CD4-positive, alpha-beta T cell (primary cell): Measurements from ENCODE around the gene NOD2. TPM values are rescaled to one million over a fixed set of nuclear protein-coding genes. Genes with fewer than 3 reads are reported as not detected.

ENCODE experiments used
- ATAC-seq: fragments of 200-7000 bp; cut with Tn5 transposase; one replicate; pipeline ENCODE4 v1.10.0; 2022; ENCODE audit warnings: mild to moderate bottlenecking; ENCODE audit not compliant: poor library complexity
- CTCF ChIA-PET: fragments of 350-600 bp; sonication (Branson Sonifier 250); formaldehyde crosslinking; loops from one replicate; lab custom pipeline; 2021; ENCODE audit warnings: antibody characterized with exemption, inconsistent platforms; lab: Charles Lee
- POLR2A ChIA-PET: fragments of 350-600 bp; sonication (Branson Sonifier 250); formaldehyde crosslinking; loops from one replicate; lab custom pipeline; 2021; ENCODE audit warnings: antibody characterized with exemption, inconsistent platforms; lab: Charles Lee
- DNase-seq, 14 experiments: peaks; one replicate each; pipeline ENCODE4 v3.0.0-alpha.2; 2013 to 2020; ENCODE audit warnings: mixed read lengths in 2 of 14
- H3K27ac ChIP-seq, 2 donors: one replicate each; pipeline versions ENCODE4 v1.5.1 to v1.7.0; 2013; ENCODE audit warnings: low read length in 2 of 2, low read depth in 1 of 2, mild to moderate bottlenecking in 1 of 2
- H3K27me3 ChIP-seq, 2 experiments: 1 replicate in 1 of 2; 2 replicates in 1 of 2; pipeline versions ENCODE4 v1.6.1 to v1.7.0; 2013; ENCODE audit warnings: low read length in 2 of 2, control low read depth in 1 of 2, mild to moderate bottlenecking in 1 of 2, moderate library complexity in 1 of 2; ENCODE audit not compliant: insufficient read depth in 2 of 2, control insufficient read depth in 1 of 2
- H3K36me3 ChIP-seq: one replicate; pipeline ENCODE4 v1.6.1; 2013; ENCODE audit warnings: low read length, control low read depth; ENCODE audit not compliant: insufficient read depth
- H3K4me1 ChIP-seq: one replicate; pipeline ENCODE4 v1.6.1; 2013; ENCODE audit warnings: low read length, control low read depth; ENCODE audit not compliant: insufficient read depth
- H3K4me3 ChIP-seq: one replicate; pipeline ENCODE4 v1.5.1; 2013; ENCODE audit warnings: mild to moderate bottlenecking, low read length, moderate library complexity
- H3K9me3 ChIP-seq, 2 experiments: 1 replicate in 1 of 2; 2 replicates in 1 of 2; pipeline versions ENCODE4 v1.6.1 to v1.7.0; 2013; ENCODE audit warnings: low read length in 2 of 2, mild to moderate bottlenecking in 2 of 2, control low read depth in 1 of 2, moderate library complexity in 1 of 2; ENCODE audit not compliant: control insufficient read depth in 1 of 2, insufficient read depth in 1 of 2
- H3K27ac Mint-ChIP-seq: one replicate; pipeline ENCODE4 v1.8.0; 2020; ENCODE audit warnings: mixed read lengths
- H3K27me3 Mint-ChIP-seq: one replicate; pipeline ENCODE4 v1.8.0; 2021; ENCODE audit warnings: mixed read lengths
- H3K36me3 Mint-ChIP-seq: one replicate; pipeline ENCODE4 v1.8.0; 2021; ENCODE audit warnings: low read depth, mixed read lengths
- H3K4me1 Mint-ChIP-seq: one replicate; pipeline ENCODE4 v1.8.0; 2021; ENCODE audit warnings: low read depth, mixed read lengths
- H3K4me3 Mint-ChIP-seq: one replicate; pipeline ENCODE4 v1.8.0; 2020; ENCODE audit warnings: mild to moderate bottlenecking, mixed read lengths
- H3K9me3 Mint-ChIP-seq: one replicate; pipeline ENCODE4 v1.8.0; 2020; ENCODE audit warnings: mixed read lengths
- CTCF ChIP-seq: fragments of 200-600 bp; IDR thresholded peaks from one replicate; pipeline ENCODE4 v1.8.0; 2022; ENCODE audit warnings: antibody characterized with exemption, mild to moderate bottlenecking
- intact Hi-C, 2 experiments: fragments of 100-400 bp; cut with DNase I in 1 of 2; cut with micrococcal nuclease in 1 of 2; formaldehyde crosslinking; loops; one replicate each; pipeline versions ENCODE4 v1.15.1 to v1.9.0; 2023 to 2025; cut with DNase I, micrococcal nuclease
- total RNA-seq, 174 experiments: library from RNA in 2 of 174; stranded (reverse) in 2 of 174; gene quantifications; one replicate each; pipeline ENCODE4 v1.2.3 and lab custom pipeline; 2021 to 2026

NOD2 gene
- total RNA-seq, 2 experiments from 2014 or later: 4.5 to 5.3 TPM

- H3K4me1 ChIP-seq: peaks cover 30% of the 10 kb centered on the region
- ATAC-seq: no peak
- H3K27ac ChIP-seq: no peak overlapping the region
- CTCF ChIA-PET: no interaction called here
- POLR2A ChIA-PET: no interaction called here
- DNase-seq: no peak
- TF ChIP-seq CTCF: no peak
- Mint-ChIP-seq H3K9me3 (peaks cover 7% of the 10 kb centered on the region), H3K4me1 (peaks cover 54% of the 10 kb centered on the region), H3K4me3 (no peak overlapping the region), H3K36me3 (peaks cover 28% of the 10 kb centered on the region), H3K27ac (no peak overlapping the region), H3K27me3 (no peaks in the 10 kb centered on the region)
- H3K4me3 ChIP-seq: no peak overlapping the region
- peaks cover 4 to 16% of the 10 kb centered on the region in 2 experiments for H3K9me3 ChIP-seq
- H3K27me3 ChIP-seq: no peaks in the 10 kb centered on the region
- intact Hi-C loops: no loop called here
- H3K36me3 ChIP-seq: peaks cover 11% of the 10 kb centered on the region
Measured at GRCh38 chr16:50705436-50706110, 12.2 kb downstream of the NOD2 start.

- Mint-ChIP-seq H3K27ac (peak overlapping the region; percentile 22), H3K36me3 (peaks cover 28% of the 10 kb centered on the region), H3K27me3 (no peaks in the 10 kb centered on the region), H3K4me1 (peaks cover 51% of the 10 kb centered on the region), H3K9me3 (peaks cover 7% of the 10 kb centered on the region), H3K4me3 (no peak overlapping the region)
- no peaks in the 10 kb centered on the region for H3K27me3 ChIP-seq
- H3K9me3 ChIP-seq: peaks cover 4 to 16% of the 10 kb centered on the region in 2 experiments
- no peak overlapping the region for H3K27ac ChIP-seq
- no peak for ATAC-seq
- intact Hi-C loops: no loop called here
- H3K4me3 ChIP-seq: no peak overlapping the region
- DNase-seq: no peak
- ChIA-PET CTCF (no interaction called here), POLR2A (no interaction called here)
- H3K4me1 ChIP-seq: peaks cover 33% of the 10 kb centered on the region
- no peak for TF ChIP-seq CTCF
- peaks cover 18% of the 10 kb centered on the region for H3K36me3 ChIP-seq
Measured at GRCh38 chr16:50706250-50706649, 12.8 kb downstream of the NOD2 start.

GRCh38 chr16:50708373-50709060 lies 15.1 kb downstream of the NOD2 start:
- peak overlapping the region in 1 of 2 donors; percentile 52 for H3K27ac ChIP-seq
- Mint-ChIP-seq H3K9me3 (peaks cover 7% of the 10 kb centered on the region), H3K4me3 (no peak overlapping the region), H3K4me1 (peaks cover 50% of the 10 kb centered on the region), H3K27me3 (no peaks in the 10 kb centered on the region), H3K27ac (peak overlapping the region; percentile 71), H3K36me3 (peaks cover 22% of the 10 kb centered on the region)
- H3K4me3 ChIP-seq: no peak overlapping the region
- intact Hi-C loops: loop anchor here in 1 of 2 experiments (2.0 kb wide), 1 partner anchor 28 kb away; the partner anchor contains the start of gene SNX20
- TF ChIP-seq CTCF: no peak
- POLR2A ChIA-PET: interaction anchor here (0.9 to 1.9 kb wide), 6 partner anchors 10 to 33 kb away, joined by 3 to 7 read pairs (median 5); partner anchors contain the start of gene CYLD
- H3K36me3 ChIP-seq: peaks cover 32% of the 10 kb centered on the region
- ATAC-seq (peak; percentile 78), DNase-seq (peak in 6 of 14 experiments; percentile 12 to 59 (median 52))
- no peaks in the 10 kb centered on the region for H3K27me3 ChIP-seq
- CTCF ChIA-PET: interaction anchor here (1.2 to 1.6 kb wide), 3 partner anchors 9 to 39 kb away, joined by 3 to 9 read pairs (median 3); partner anchors contain the start of gene SNX20
- H3K4me1 ChIP-seq: peaks cover 41% of the 10 kb centered on the region
- peaks cover 4 to 16% of the 10 kb centered on the region in 2 experiments for H3K9me3 ChIP-seq
